Duodenal mucosa (tissue), 2 donors: ENCODE data around the gene NLGN1.

Source experiments
- H3K27ac ChIP-seq: one replicate; pipeline ENCODE4 v1.7.0; 2013; ENCODE audit warnings: low read depth, low read length
- H3K27me3 ChIP-seq, 2 donors: one replicate each; pipeline ENCODE4 v1.7.0; 2013; ENCODE audit warnings: low read length in 2 of 2, control low read depth in 1 of 2; ENCODE audit not compliant: insufficient read depth in 2 of 2, control insufficient read depth in 1 of 2
- H3K36me3 ChIP-seq, 2 donors: one replicate each; pipeline ENCODE4 v1.7.0; 2013; ENCODE audit warnings: low read length in 2 of 2, control low read depth in 1 of 2; ENCODE audit not compliant: insufficient read depth in 2 of 2, control insufficient read depth in 1 of 2
- H3K4me1 ChIP-seq, 2 donors: one replicate each; pipeline ENCODE4 v1.7.0; 2013; ENCODE audit warnings: low read length in 2 of 2, control low read depth in 1 of 2; ENCODE audit not compliant: insufficient read depth in 2 of 2, control insufficient read depth in 1 of 2
- H3K4me3 ChIP-seq, 2 donors: one replicate each; pipeline ENCODE4 v1.7.0; 2013; ENCODE audit warnings: low read length in 2 of 2, low read depth in 1 of 2
- H3K9ac ChIP-seq, 2 donors: one replicate each; pipeline ENCODE4 v1.7.0; 2013; ENCODE audit warnings: low read length in 2 of 2, low read depth in 1 of 2
- H3K9me3 ChIP-seq, 2 donors: one replicate each; pipeline ENCODE4 v1.7.0; 2013; ENCODE audit warnings: low read length in 2 of 2, control low read depth in 1 of 2; ENCODE audit not compliant: control insufficient read depth in 1 of 2

Gene NLGN1

DNA sequence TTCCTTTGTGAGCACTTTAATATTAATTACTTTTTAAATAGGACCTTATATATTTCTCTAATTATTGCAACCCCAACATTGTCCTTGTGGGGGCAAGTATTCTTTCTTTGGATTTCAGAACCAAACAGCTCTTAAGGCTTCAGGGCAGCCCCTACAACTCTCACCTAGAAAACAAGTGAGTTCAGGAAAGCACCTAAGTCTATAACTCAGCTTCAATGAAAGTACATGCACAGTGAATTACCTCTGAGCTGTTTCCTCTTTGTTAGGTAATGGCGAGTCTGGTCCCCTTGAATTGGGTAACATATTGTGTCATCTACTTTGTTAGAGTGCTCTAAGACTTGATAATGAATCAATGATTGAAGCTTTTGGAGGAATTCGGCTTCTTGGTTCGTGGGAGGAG is 545.7 kb downstream of the NLGN1 start:
- no peak overlapping the region for H3K27ac ChIP-seq
- no peak overlapping the region for H3K4me3 ChIP-seq
- H3K9me3 ChIP-seq, result no peaks in the 10 kb centered on the region

GRCh38 chr3:173945170-173945569 is 547.6 kb downstream of the NLGN1 start:
- H3K4me1 ChIP-seq, result no peaks in the 10 kb centered on the region
- H3K36me3 ChIP-seq, result no peaks in the 10 kb centered on the region
- no peak overlapping the region for H3K4me3 ChIP-seq
- H3K27me3 ChIP-seq, result no peaks in the 10 kb centered on the region
- no peak overlapping the region for H3K27ac ChIP-seq
- H3K9ac ChIP-seq, result no peak overlapping the region
- no peaks in the 10 kb centered on the region for H3K9me3 ChIP-seq

More for the DNA sequence above, 545.7 kb downstream of the NLGN1 start:
- no peaks in the 10 kb centered on the region for H3K4me1 ChIP-seq
- H3K9ac ChIP-seq, result no peak overlapping the region
- H3K27me3 ChIP-seq, result no peaks in the 10 kb centered on the region
- no peaks in the 10 kb centered on the region for H3K36me3 ChIP-seq

- Histone ChIP-seq H3K9me3 (no peaks in the 10 kb centered on the region), H3K9ac (no peak overlapping the region), H3K4me3 (no peak overlapping the region), H3K27ac (no peak overlapping the region), H3K27me3 (no peaks in the 10 kb centered on the region), H3K36me3 (no peaks in the 10 kb centered on the region), H3K4me1 (no peaks in the 10 kb centered on the region)
These were observed 548.3 kb downstream of the NLGN1 start for GRCh38 chr3:173945806-173946205.

GRCh38 chr3:173954647-173955046 is 557.1 kb downstream of the NLGN1 start:
- H3K9ac ChIP-seq, result no peak overlapping the region
- no peaks in the 10 kb centered on the region for H3K9me3 ChIP-seq
- H3K27ac ChIP-seq, result no peak overlapping the region
- H3K36me3 ChIP-seq, result no peaks in the 10 kb centered on the region
- no peak overlapping the region for H3K4me3 ChIP-seq
- H3K4me1 ChIP-seq, result no peaks in the 10 kb centered on the region
- no peaks in the 10 kb centered on the region for H3K27me3 ChIP-seq

DNA sequence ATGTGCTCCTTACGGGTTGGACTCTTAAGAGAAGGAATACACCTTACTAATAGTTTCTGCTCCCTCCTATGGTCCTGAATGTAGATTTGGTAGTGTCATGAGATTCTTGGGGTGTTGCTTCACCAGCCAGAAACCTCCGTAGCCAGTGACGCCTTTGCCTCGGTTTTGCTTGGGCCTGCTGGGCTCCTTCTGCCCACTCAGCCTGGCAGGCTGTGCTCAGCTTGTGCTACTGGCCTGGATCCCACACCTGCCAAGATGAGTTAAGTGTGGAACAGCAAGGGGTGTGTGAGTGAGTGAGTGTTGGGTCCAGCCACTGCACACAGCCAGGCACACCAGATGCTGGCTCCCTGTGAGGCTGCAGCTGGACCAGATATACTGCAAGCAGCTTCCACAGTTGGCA is 560.1 kb downstream of the NLGN1 start:
- no peaks in the 10 kb centered on the region for H3K27me3 ChIP-seq
- no peaks in the 10 kb centered on the region for H3K36me3 ChIP-seq
- no peaks in the 10 kb centered on the region for H3K4me1 ChIP-seq
- no peaks in the 10 kb centered on the region for H3K9me3 ChIP-seq
- no peak overlapping the region for H3K9ac ChIP-seq
- no peak overlapping the region for H3K27ac ChIP-seq
- no peak overlapping the region for H3K4me3 ChIP-seq

GRCh38 chr3:173958805-173959204 is 561.3 kb downstream of the NLGN1 start:
- Histone ChIP-seq H3K27me3 (no peaks in the 10 kb centered on the region), H3K27ac (no peak overlapping the region), H3K4me3 (no peak overlapping the region), H3K9me3 (no peaks in the 10 kb centered on the region), H3K9ac (no peak overlapping the region), H3K4me1 (no peaks in the 10 kb centered on the region), H3K36me3 (no peaks in the 10 kb centered on the region)

GRCh38 chr3:173970281-173970680 is 572.7 kb downstream of the NLGN1 start:
- H3K27me3 ChIP-seq, result no peaks in the 10 kb centered on the region
- H3K9me3 ChIP-seq, result no peaks in the 10 kb centered on the region
- no peak overlapping the region for H3K4me3 ChIP-seq
- no peaks in the 10 kb centered on the region for H3K36me3 ChIP-seq
- no peak overlapping the region for H3K9ac ChIP-seq
- no peak overlapping the region for H3K27ac ChIP-seq
- H3K4me1 ChIP-seq, result no peaks in the 10 kb centered on the region

DNA sequence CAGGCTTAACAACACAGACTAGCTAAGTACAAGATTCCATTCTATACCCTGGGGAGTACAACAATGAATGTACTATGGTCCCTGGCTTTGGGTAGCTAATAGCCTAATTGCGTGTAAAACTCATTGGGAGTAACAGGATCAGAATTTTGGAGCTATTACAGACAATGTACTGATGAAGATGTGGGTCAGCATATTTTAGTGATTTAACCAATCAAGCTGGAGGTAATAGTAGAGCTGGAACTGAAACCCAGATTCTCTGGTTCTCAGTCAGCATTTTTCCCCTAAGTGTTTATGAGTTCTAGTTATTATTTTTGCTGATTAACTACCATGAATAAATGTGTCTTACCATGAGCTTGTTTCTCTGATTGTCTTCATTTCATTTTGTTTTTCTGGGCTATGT is 578.7 kb downstream of the NLGN1 start:
- Histone ChIP-seq H3K4me1 (no peaks in the 10 kb centered on the region), H3K27ac (no peak overlapping the region), H3K9me3 (no peaks in the 10 kb centered on the region), H3K36me3 (no peaks in the 10 kb centered on the region), H3K27me3 (no peaks in the 10 kb centered on the region), H3K4me3 (no peak overlapping the region), H3K9ac (no peak overlapping the region)

DNA sequence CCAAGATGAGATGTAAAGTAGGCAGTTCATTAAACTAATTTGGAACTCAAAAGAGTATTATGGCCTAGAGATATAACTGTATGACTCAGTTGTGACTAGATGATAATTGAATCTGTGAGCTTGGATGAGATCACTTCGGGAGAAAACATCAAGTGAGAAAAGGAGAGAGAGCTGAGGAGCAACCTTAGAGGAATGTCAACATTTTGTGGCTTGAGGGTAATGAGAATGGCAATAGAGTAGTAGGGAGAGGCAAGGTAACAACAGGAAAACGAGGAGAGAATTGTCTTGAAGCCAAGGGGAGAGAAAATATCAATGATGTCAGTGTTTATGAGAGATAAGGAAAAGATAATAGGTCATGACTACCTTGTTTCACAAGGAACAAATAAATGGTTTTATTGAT is 580.2 kb downstream of the NLGN1 start:
- no peaks in the 10 kb centered on the region for H3K27me3 ChIP-seq
- H3K4me3 ChIP-seq, result no peak overlapping the region
- H3K9me3 ChIP-seq, result no peaks in the 10 kb centered on the region
- H3K9ac ChIP-seq, result no peak overlapping the region
- H3K27ac ChIP-seq, result no peak overlapping the region
- no peaks in the 10 kb centered on the region for H3K36me3 ChIP-seq
- no peaks in the 10 kb centered on the region for H3K4me1 ChIP-seq

GRCh38 chr3:173983343-173983742 is 585.8 kb downstream of the NLGN1 start:
- H3K4me3 ChIP-seq, result no peak overlapping the region
- no peak overlapping the region for H3K9ac ChIP-seq
- no peaks in the 10 kb centered on the region for H3K4me1 ChIP-seq

GRCh38 chr3:173986861-173987410 is 589.4 kb downstream of the NLGN1 start:
- Histone ChIP-seq H3K36me3 (no peaks in the 10 kb centered on the region), H3K9ac (no peak overlapping the region), H3K4me1 (no peaks in the 10 kb centered on the region), H3K9me3 (no peaks in the 10 kb centered on the region), H3K4me3 (no peak overlapping the region), H3K27me3 (no peaks in the 10 kb centered on the region), H3K27ac (no peak overlapping the region)

More at GRCh38 chr3:173983343-173983742, 585.8 kb downstream of the NLGN1 start:
- Histone ChIP-seq H3K9me3 (no peaks in the 10 kb centered on the region), H3K27me3 (no peaks in the 10 kb centered on the region), H3K36me3 (no peaks in the 10 kb centered on the region), H3K27ac (no peak overlapping the region)
